Astrocyte of the hippocampus (primary cell): ENCODE results near the gene KCNIP4.
A peak's percentile ranks its signal among the peaks of the same experiment; 100 is the strongest.

ENCODE experiments used
- DNase-seq: peaks from one replicate; pipeline ENCODE4 v3.0.0; 2011; ENCODE audit warnings: low read depth, low spot score

Gene KCNIP4

GRCh38 chr4:21577056-21577455, 371.5 kb downstream of the KCNIP4 start:
- no peak for DNase-seq

- no peak for DNase-seq
Measured at GRCh38 chr4:21571100-21571499, 377.5 kb downstream of the KCNIP4 start.

DNA sequence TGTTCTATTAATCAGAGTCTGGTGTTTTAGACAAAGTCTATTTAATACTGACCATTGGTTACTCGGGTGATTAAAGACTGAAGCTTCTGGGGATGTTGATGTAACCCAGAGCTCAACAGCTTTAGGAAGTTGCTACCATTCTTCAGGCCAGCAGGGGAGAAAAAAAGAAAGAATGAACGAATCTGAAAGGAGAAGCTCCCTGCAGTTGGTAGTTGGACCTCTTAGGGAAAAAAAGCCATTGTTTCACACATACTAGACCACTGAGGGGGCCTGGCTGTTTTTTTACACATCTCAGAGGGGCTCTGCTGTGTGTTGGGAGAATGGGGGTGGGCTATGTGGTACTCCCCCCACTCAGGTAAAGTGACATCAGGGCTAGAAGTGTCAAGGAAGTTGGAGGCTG, 378.9 kb downstream of the KCNIP4 start:
- DNase-seq = no peak

DNA sequence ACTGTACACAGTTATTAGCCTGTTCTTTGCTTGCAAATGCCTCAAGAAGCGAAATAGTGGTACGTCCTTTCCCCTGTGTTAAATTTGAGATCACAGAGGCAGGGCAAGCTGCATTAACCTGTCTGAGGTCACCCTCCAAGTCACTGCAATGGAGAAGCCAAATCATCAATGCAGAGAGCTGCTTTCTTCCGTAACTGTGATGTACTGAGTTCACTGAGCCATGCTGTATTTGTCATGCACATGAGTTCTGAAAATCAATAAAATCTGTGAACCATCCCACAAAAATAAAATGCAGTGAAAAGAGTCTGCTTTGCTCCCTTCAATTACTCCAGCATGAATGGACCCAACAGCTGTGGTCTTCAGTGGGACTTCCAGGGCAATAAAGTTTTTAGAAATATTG, 393.5 kb downstream of the KCNIP4 start:
- DNase-seq = no peak

- DNase-seq = no peak
Measured at GRCh38 chr4:21554500-21554899, 394.1 kb downstream of the KCNIP4 start.

DNA sequence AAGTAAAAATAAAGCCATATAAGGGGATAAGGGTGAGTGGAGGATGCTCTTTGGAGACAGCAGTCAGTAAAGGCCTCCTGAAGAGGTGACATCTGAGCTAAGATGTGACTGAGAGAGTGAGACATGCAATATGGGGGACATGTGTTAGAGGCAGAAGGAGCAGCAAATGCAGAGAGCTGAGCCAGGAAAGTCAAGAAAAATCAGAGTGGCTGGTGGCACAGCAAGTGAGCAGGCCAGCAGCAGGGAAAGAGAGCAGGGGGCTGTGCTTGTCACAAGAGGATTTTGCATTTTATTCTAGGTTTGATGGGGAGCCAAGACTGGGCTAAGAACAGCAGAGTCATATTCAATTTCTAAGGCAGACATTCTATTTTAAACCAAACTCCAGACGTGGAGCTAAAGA, 394.5 kb downstream of the KCNIP4 start:
- no peak for DNase-seq

- DNase-seq = no peak
Measured at GRCh38 chr4:21552455-21552854, 396.1 kb downstream of the KCNIP4 start.

DNA sequence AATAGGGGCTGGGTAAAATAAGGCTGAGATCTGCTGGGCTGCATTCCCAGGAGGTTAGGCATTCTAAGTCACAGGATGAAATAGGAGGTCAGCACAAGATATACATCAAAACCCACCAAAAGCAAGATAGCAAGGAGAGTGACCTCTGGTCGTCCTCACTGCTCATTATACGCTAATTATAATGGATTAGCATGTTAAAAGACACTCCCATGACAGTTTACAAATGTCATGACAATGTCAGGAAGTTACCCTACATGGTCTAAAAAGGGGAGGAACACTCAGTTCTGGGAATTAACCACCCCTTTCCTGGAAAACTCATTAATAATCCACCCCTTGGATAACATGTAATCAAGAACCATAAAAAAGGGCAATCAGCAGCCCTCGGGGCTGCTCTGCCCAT, 403.6 kb downstream of the KCNIP4 start:
- DNase-seq = no peak

DNA sequence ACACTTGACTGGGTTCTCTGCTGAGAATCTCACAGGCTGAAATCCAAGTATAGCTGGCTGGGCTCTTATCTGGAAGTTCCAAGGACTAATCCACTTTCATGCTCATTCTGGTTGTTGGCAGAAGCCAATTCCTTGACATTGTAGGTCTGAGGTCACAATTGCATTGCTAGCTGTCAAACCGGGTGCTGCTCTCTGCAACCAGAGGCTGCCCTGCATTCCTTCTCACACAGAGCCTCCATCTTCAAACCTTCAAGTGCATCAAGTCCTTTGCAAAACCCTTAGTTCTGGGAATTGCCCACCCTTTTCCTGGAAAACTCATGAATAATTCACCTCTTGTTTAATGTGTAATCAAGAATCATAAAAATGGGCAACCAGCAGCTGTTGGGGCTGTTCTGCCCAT, 404.2 kb downstream of the KCNIP4 start:
- peak; percentile 30 for DNase-seq

GRCh38 chr4:21543514-21543913, 405.1 kb downstream of the KCNIP4 start:
- DNase-seq = no peak

GRCh38 chr4:21535898-21536297, 412.7 kb downstream of the KCNIP4 start:
- DNase-seq = no peak

- no peak for DNase-seq
Measured at GRCh38 chr4:21531048-21531447, 417.5 kb downstream of the KCNIP4 start.

DNA sequence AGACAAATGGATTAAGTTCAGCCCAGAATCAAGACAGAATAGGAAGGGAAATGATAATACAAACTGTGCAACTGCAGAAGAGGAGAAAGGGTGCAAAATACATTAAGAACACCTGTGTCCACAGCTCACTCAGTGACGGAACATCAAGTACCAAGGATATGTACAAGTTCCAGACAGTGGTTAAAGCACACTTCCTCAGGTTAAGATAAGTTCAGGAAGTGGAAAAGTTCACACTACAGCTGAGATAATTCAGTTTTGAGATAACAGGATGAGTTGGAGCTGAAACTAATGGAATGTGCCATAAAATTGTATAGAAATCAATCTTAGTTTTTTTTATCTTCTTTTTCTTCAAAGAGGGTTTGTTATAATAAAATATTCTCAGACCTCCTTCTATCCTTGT, 419.4 kb downstream of the KCNIP4 start:
- no peak for DNase-seq

GRCh38 chr4:21522296-21522695, 426.3 kb downstream of the KCNIP4 start:
- no peak for DNase-seq

DNA sequence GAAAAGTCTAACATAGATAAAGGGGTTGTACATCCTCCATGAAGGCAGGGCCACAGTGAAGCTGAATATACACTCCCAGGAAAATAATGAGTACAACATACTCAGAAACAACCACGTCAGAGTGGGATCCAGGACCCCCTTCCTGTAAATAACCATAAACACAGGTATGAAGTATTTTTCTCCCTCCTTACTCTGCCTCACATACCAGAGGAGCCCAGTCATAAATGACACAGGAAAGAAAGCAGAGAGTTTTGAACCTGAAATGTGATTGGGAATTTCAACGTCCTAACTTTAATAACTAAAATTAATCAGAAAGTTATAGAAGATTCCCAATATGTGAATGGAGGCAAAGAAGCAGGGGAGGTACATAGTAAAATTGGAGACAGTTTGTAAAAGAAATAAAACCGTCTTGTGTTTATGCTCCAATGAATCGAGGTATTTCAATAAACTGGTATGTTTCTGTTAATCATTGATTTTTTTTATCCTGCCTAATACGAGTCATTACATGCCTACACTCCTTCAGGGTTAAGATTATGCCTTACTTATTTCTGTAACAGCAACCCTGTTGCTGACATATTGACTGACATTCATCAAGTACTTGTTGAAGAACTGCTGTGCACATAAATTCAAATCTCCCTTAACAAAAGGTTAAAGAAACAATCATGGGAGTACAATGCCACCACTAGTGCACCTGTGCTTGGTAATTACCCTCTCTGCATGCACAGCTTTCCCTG, 431.3 kb downstream of the KCNIP4 start:
- no peak for DNase-seq

DNA sequence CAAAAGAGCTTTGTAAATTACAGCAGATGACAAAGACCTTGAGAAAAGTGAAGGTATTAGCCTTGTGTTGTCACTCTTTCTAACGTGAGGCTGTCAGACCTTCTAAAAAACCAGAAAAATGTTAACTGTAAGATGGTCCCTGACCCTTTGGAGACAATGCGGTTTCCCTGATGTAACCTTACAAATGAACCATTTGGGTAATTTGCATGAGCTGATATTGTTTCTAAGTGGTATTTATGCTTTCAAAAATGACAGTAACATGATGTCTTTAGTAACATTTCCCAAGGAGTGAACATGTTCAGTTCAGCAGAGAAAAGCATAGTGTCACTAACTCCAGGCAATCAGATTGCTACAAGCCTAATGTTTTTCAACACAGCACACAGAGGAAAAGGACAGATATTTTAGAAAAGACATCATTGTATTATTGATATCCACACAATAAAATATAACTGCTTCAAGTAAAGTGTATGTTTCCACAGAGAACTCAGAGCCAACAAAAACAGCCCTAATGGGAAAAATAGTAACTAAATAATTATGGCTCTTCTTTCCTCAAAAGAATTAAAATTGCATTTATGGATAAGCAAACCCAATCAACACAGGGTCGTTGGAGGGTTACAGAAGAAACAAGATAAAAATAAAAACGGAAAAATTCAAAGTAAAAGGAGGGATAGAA, 434.4 kb downstream of the KCNIP4 start:
- no peak for DNase-seq

- DNase-seq = peak; percentile 60
Measured at GRCh38 chr4:21512353-21512752, 436.2 kb downstream of the KCNIP4 start.

GRCh38 chr4:21507439-21507838, 441.1 kb downstream of the KCNIP4 start:
- DNase-seq = peak; percentile 11

- DNase-seq = no peak
Measured at GRCh38 chr4:21490682-21491081, 457.9 kb downstream of the KCNIP4 start.

DNA sequence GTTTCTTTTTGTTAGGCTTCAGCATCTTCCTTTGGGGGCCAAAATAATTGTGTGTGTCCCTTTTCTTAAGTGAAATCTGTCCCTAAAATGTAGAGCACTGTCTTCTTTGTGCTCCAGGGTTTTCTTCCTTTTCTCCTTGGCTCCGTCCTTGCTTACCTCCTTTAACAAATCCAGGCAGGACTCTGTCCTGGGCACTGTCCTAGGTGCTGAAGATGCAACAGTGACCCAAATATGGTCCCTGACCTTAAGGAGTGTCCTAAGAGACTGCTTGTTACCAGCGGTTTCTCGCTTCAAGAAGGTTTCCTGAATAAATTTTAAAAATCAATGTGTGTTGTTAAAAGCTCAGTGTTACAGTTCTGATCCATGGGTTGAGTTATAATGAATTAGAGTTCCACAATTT, 471.8 kb downstream of the KCNIP4 start:
- peak; percentile 48 for DNase-seq

GRCh38 chr4:21474195-21474594, 474.4 kb downstream of the KCNIP4 start:
- DNase-seq = no peak

- peak; percentile 82 for DNase-seq
Measured at GRCh38 chr4:21470535-21470934, 478.0 kb downstream of the KCNIP4 start.
